H54 (cell line): ENCODE data around the gene SMIM20.
A peak's percentile ranks its signal among the peaks of the same experiment; 100 is the strongest.
"Not testable (repeated sequence)": the region's sequence is repeated elsewhere in the genome, so short reads cannot be mapped to it uniquely, and the experiment has no call there.

Source experiments
- DNase-seq: peaks from one replicate; pipeline ENCODE4 v3.0.0; 2011; ENCODE audit warnings: low spot score, mixed read lengths; ENCODE audit not compliant: insufficient read length
- FAIRE-seq: peaks from 3 replicates; lab custom pipeline; 2011; peaks lifted over from hg19 to GRCh38; lab: Jason Lieb, UNC
- POLR2A ChIP-seq: IDR thresholded peaks from 2 replicates; pipeline ENCODE4 v1.6.1; 2011; ENCODE audit warnings: low read depth, mild to moderate bottlenecking, low read length

The SMIM20 gene

DNA sequence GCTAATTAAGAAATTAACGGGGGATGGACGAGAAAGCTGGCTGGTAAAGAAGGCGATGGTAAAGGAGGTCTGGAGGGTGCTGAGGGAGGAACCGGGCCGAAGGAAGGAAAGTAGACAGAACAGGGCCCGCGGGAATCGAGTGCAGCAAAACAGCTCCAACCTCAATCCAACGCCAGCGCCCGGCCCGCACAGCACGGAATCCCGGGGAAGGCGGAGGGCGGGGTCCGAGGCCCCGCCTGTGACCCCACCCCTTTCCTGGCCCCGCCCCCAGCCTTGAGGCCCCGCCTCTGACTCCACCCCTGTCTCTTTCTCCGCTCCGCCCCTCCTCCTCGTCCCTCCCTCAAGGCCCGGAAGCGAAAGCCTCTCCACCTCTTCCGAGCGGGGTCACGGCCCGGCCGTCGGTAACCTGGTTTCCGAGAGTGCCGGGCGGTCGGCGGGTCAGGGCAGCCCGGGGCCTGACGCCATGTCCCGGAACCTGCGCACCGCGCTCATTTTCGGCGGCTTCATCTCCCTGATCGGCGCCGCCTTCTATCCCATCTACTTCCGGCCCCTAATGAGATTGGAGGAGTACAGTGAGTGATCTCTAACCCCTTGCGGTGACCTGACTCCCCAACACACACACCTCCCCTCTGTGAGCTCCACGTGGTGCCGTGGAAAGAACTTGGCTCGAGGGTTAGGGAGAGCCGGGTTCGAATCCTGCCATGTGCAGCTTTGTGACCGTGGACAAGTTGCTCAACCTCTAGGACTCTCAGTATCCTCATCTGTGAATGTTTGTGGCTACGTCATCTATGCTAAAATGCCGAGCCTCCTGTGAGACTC is at the start of gene SMIM20:
Gene SMIM20 (plus strand): TSS at position 370 of the 819 bp plus-strand sequence. CDS start 94 bp downstream, at position 464.
- no peak for FAIRE-seq

DNA sequence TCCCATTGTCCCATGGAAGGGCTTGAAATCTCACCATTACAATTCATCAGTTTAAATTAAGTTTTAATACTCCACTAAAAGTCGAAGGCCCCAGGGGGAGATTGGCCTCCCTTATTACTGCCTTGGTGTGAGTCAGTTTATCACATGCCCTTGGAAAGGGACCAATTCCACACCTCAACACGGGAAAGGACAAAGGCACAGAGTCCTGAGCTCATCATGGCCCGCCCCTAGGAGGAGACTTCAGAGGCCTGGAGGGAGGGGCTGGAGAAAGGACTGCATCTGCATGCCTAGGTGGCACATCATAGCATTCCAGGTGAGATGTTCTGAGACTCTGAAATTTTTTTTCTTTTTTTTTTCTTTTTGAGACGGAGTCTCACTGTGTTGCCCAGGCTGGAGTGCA is 48.4 kb upstream of the SMIM20 start:
- DNase-seq (peak; percentile 82), FAIRE-seq (no peak)
- TF ChIP-seq POLR2A: no peak

More for the DNA sequence above, at the start of gene SMIM20:
- peak; percentile 38; the same call in 1 of the 2 replicates for TF ChIP-seq POLR2A
- peak; percentile 74 for DNase-seq

DNA sequence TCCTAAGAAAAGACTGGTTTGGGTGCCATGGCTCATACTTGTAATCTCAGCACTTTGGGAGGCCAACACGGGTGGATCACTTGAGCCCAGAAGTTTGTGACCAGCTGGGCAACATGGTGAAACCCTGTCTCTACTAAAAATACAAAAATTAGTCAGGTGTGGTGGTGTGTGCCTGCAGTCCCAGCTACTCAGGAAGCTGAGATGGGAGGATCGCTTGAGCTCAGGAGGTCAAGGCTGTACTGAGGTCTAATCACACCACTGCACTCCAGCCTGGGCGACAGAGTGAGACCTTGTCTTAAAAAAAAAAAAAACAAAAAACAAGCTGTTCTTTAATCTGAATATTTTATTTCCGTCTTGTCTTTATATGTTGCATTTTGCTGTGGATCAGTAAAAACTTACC is 47.6 kb upstream of the SMIM20 start:
- FAIRE-seq, DNase-seq: not testable (repeated sequence)

DNA sequence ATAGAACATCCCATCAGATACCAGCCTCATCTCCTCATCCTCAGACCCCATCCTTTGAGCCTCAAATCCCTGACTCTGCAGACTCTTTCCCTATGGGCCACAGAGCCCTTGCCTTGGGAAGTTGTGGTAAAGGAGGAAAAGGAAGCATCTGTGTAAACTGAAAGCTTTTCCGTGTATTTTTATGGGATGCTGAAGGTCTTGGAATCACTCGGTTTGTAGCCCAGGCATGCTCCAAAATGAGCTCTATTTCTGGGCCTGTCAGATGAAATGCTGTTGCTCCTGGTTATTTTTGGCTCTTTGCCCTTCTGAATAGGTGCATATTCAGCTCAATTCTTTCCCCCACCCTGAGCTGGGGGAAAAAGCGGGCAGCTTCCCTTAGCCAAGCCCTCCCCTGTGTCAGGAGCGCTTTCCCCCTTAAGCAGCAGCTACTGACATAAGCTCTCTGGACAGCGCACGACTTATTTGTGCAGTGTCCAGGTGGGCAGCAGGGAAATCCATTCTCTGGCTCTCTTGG is 46.2 kb upstream of the SMIM20 start:
- no peak for TF ChIP-seq POLR2A
- FAIRE-seq (no peak), DNase-seq (no peak)

DNA sequence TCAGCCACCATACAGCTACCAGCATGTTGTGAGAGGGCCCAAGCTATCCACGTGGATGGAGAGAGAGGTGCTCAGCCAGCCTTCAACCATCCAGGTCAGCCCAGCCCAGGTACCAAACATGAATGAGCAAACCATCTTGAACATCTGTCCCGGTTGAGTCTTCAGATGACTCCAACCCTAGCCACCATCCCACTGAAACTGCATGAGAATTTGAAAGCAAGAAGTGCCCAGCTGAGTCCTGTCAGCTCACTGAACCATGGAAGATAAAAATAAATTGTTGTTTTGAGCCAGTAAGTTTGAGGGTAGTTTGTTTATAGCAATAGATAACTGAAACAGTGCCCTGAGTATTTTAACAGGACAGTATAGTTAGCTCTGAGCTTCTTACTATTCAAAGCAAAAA is 43.9 kb upstream of the SMIM20 start:
- DNase-seq (no peak), FAIRE-seq (no peak)
- TF ChIP-seq POLR2A: no peak

DNA sequence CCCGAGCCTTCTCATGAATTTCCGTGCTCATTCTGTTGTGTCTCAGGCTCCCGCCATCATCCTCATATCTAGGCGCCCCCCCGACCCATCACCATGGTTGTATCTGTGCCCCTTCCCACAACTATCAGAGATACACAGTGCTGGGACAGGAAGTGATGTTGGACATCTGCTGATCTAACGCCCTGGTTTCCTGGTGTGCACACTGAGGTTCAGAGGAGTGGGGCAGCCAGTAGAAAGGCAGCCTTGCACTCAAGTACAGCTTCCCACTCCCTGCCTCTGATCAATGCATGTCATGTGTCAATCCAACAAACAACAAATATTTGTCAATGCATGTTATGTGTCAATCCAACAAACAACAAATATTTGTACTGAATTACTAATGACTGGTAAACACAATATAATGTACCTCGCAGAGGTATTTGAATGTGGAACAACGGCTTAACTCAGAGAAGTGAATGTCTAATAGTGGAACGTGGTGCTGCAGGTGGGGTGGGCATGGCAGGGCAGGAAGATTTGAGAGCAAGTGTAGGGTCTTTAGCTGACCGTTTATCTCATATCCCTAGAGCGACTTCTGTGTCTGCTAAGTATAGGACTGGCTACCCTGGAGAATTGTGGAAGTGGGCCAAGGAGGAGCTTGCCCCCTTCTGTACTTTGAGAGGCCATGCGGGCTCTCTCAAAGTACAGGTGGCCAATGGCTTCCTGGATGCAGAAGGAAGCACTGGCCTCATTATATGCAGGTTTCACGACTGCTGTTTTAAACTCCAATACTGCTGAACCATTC is 41.0 kb upstream of the SMIM20 start:
- no peak for FAIRE-seq
- TF ChIP-seq POLR2A: no peak
- no peak for DNase-seq

DNA sequence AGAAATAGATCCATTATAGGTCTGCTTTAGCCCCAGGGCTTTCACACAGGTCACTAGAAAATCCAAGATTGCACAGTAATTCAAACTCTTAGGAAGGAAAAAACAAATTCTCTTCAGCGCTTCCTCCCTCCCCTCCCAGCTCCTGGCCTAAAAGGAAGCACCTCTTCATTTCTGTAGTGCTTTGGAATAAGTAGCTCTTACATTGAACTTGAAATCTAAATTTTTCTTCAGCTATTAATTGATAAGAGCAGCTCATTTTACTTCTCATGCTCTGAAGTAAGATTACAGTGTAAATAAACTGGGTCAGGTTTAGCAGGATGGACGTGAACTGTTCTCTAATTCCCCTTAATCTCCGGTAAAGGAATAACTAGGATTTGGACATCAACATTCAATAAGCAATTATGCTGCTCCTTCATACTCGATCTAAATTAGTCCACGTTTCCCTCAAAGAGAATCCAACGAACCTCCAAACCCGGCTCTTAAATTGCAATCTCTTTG is 40.3 kb upstream of the SMIM20 start:
- FAIRE-seq: no peak
- TF ChIP-seq POLR2A: no peak
- no peak for DNase-seq

DNA sequence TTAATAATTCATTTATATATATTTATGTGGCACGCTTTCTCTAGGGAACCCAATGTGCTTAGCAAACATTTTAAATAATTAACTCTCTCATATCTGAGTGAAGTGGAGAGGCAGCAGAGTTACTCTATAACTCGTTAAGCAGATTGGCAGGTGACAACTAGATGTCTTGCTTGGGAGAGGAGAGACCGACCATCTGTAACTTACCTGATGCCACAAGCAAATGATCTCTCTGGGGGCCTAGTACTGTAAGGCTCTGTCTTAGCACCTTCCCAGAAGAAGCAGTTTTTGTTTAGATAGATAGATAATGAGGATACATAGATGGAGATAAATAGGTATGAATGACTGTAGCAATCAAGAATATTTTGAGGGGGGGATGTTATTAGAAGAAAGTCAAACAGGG is 39.4 kb upstream of the SMIM20 start:
- no peak for TF ChIP-seq POLR2A
- DNase-seq: no peak
- FAIRE-seq: no peak

DNA sequence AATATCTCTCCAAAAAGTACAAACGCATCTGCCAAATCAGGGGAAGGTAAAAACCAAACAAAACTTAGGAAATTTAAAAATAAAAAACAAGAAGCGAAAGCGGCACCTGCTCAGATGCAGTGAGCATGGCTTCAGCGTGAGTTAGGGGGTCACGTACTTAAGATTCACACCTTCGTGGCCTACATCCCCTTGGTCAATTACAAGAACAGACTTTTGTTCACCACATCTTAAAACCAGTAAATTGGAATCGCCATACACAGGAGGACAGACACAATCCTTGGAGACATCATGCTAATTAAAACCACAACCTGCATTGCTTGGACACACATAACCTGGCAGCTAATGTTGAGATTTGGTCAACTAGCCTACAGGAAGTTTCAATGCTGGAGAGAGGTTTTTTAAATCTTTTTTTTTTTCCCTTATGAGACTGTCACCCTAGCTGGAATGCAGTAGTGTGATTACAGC is 38.7 kb upstream of the SMIM20 start:
- no peak for TF ChIP-seq POLR2A
- no peak for FAIRE-seq
- no peak for DNase-seq

DNA sequence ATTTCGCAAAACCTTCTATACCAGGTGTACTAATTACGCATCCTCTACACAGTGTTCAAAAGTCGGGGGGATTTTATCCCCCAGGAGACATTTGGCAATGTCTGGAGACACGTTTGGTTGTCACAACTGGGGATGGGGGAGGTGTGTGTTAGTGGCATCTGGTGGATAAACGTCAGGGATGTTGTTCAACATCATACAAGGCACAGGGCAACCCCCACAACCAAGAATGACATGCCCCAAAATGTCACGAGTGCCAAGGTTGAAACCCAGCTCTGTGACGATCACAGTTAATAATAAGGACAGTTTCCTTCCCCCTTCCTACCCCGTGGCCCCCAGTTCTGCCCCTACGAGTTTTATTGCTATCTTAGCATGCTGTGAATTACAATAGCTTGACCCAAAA is 35.3 kb upstream of the SMIM20 start:
- FAIRE-seq (no peak), DNase-seq (no peak)
- TF ChIP-seq POLR2A: no peak

DNA sequence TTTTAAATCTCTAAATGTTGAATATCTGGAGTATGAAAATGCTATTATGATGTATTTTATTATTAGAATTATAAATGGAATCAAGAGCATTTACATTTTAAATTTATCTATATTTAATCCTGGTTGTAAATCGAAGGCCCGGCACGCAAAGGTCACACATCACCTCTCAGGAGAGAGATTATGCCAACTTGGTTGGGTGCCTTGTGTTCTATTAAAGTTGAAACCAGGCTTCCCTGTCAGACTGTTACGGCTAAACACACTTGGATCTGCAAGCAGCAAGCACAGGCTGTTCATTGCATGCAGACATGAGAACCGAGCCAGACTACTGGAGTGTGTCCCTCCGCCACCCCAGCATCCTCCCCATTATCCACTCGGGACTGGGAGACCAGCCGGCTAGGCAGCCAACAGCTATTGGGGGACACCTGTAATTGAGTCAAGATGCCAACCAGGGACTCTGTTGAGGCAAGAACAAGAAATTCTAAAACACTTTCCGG is 34.9 kb upstream of the SMIM20 start:
- FAIRE-seq: no peak
- DNase-seq: no peak
- TF ChIP-seq POLR2A: no peak

DNA sequence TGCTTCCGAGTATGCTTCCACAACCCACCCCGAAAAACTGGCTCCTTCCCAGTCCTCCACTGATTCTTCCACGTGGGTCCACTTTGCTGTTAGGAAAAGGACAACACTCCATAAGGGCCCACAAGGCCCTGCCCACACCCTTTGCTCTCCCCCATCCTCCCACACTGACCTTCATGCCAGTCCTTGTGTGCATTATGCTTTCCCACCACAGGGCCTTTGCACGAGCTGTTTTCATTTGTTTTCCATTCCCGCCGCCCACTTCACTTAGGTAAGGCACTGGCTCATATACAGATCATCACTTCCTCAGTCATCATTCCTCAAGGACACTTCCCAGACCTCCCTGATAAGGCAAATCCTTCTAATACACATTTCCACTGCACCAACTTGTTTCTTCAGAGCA is 34.4 kb upstream of the SMIM20 start:
- FAIRE-seq (no peak), DNase-seq (no peak)
- TF ChIP-seq POLR2A: no peak

DNA sequence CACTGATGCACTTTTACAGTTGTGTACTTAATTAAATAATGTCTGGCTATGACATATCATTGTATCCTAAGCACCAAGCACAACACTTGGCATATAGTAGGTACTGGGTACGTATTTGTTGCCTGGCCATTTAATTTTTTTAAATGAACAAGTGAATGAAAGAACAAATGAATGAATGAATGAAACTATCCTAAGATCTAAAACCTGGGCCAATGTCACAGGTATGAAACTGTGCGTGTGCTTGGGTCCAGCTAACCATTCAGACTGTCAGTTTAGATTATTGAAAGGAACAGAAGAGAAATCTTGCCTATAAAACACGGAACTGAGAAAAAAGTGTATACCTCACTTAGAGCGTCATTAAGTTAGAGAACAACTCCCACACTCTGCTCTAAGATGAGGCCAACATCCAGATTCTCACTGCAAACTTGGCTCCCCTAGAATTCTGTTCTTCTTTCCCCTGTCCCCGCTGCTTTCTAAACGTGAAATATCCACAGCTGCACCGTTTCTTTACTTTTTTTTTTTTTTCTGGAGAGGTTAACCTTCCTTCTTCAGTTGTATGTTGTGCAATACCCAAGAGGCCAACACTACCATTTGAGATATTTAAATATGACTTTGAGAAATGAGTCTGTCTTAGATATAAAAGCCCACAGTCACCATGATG is 33.9 kb upstream of the SMIM20 start:
- no peak for TF ChIP-seq POLR2A
- FAIRE-seq (no peak), DNase-seq (no peak)
